Naive thymus-derived CD8-positive, alpha-beta T cell (primary cell): ENCODE results near the gene G3BP2. TPM values are rescaled to one million over a fixed set of nuclear protein-coding genes. Genes with fewer than 3 reads are reported as not detected.
"Not testable (repeated sequence)": the region's sequence is repeated elsewhere in the genome, so short reads cannot be mapped to it uniquely, and the experiment has no call there.

Source experiments
- ATAC-seq, 2 donors: fragments of 150-1000 bp; cut with Tn5 transposase in 1 of 2; sonication (Bioruptor Pico), chemical (Tn5 transposase) in 1 of 2; 1 replicate in 1 of 2; 2 replicates in 1 of 2; pipeline ENCODE4 v1.10.0; 2021; ENCODE audit warnings: mild to moderate bottlenecking in 2 of 2, moderate library complexity in 2 of 2
- POLR2A ChIA-PET: fragments of 350-600 bp; sonication (Branson Sonifier 250); formaldehyde crosslinking; loops from one replicate; lab custom pipeline; 2021; ENCODE audit warnings: antibody characterized with exemption; lab: Charles Lee
- DNase-seq, 10 donors: peaks; one replicate each; pipeline versions ENCODE4 v3.0.0 to v3.0.0-alpha.2; 2020 to 2022
- H3K27ac Mint-ChIP-seq, 10 donors: one replicate each; pipeline ENCODE4 v1.8.0; 2020 to 2022; ENCODE audit warnings: mild to moderate bottlenecking in 10 of 10, mixed read lengths in 10 of 10, moderate library complexity in 4 of 10, inconsistent platforms in 1 of 10
- H3K27me3 Mint-ChIP-seq, 5 donors: one replicate each; pipeline ENCODE4 v1.8.0; 2021 to 2022; ENCODE audit warnings: mixed read lengths in 5 of 5
- H3K36me3 Mint-ChIP-seq, 3 donors: one replicate each; pipeline ENCODE4 v1.8.0; 2020 to 2022; ENCODE audit warnings: mixed read lengths in 3 of 3, mild to moderate bottlenecking in 2 of 3, inconsistent platforms in 1 of 3
- H3K4me1 Mint-ChIP-seq, 4 donors: one replicate each; pipeline ENCODE4 v1.8.0; 2021 to 2022; ENCODE audit warnings: mixed read lengths in 4 of 4
- H3K4me3 Mint-ChIP-seq, 10 donors: one replicate each; pipeline ENCODE4 v1.8.0; 2020 to 2022; ENCODE audit warnings: mild to moderate bottlenecking in 10 of 10, mixed read lengths in 10 of 10, moderate library complexity in 6 of 10, inconsistent platforms in 1 of 10
- H3K9me3 Mint-ChIP-seq, 9 donors: one replicate each; pipeline ENCODE4 v1.8.0; 2020 to 2022; ENCODE audit warnings: mixed read lengths in 9 of 9, mild to moderate bottlenecking in 3 of 9, inconsistent platforms in 1 of 9, moderate library complexity in 1 of 9
- polyA plus RNA-seq, 3 donors: library from polyadenylated mRNA; unstranded; fragments of 300-500 nt; fragmentation: Illumina TruSeq; gene quantifications; one replicate each; pipeline ENCODE4 v1.2.3, GENCODE V29; 2021
- total RNA-seq, 8 experiments: library from RNA in 2 of 8; stranded (reverse) in 2 of 8; gene quantifications; one replicate each; pipeline ENCODE4 v1.2.3 and lab custom pipeline; 2021 to 2026

G3BP2 gene
- total RNA-seq, result 100 to 1,000 TPM; 172 to 190 TPM
- 100 to 1,000 TPM; 116 to 125 (median 121) TPM for polyA plus RNA-seq
- 247 to 593 (median 301) reads per million in 6 experiments for total RNA-seq (lab: John Stamatoyannopoulos, UW)

GRCh38 chr4:75673027-75673958 lies at the start of gene G3BP2:
G3BP2 (minus strand) TSS chr4:75673411; CDS start chr4:75662025, 11,386 bp downstream.
- Mint-ChIP-seq H3K4me3 (peak within 1 kb of the TSS; percentile 95 to 100 (median 99)), H3K27ac (peak within 1 kb of the TSS; percentile 97 to 100 (median 99)), H3K27me3 (no peaks in the 10 kb centered on the region), H3K4me1 (peaks cover 41 to 48% (median 46%) of the 10 kb centered on the region in 4 donors), H3K9me3 (no peaks in the 10 kb centered on the region), H3K36me3 (peaks cover 0 to 2% (median 0%) of the 10 kb centered on the region in 3 donors)
- POLR2A ChIA-PET, result interaction anchor here (0.6 to 6.5 kb wide), 9 partner anchors 12 to 159 kb away, joined by 3 to 77 read pairs (median 8); partner anchors contain the start of genes RCHY1, THAP6 and USO1
- DNase-seq (peak; percentile 89 to 99 (median 97)), ATAC-seq (peak; percentile 90 to 91)

- Mint-ChIP-seq H3K36me3 (peaks cover 0 to 8% (median 3%) of the 10 kb centered on the region in 3 donors), H3K9me3 (no peaks in the 10 kb centered on the region), H3K27me3 (no peaks in the 10 kb centered on the region), H3K27ac (peak overlapping the region in 7 of 10 donors; percentile 4 to 99 (median 17)), H3K4me1 (peaks cover 20 to 51% (median 36%) of the 10 kb centered on the region in 4 donors), H3K4me3 (peak overlapping the region in 1 of 10 donors; percentile 3)
- no peak for ATAC-seq
- POLR2A ChIA-PET, result interaction anchor here (0.6 to 3.5 kb wide), 5 partner anchors 24 to 224 kb away, joined by 3 to 77 read pairs (median 4); partner anchors contain the start of gene G3BP2
- DNase-seq, result no peak
Measured at GRCh38 chr4:75722417-75722816, 49.2 kb upstream of the G3BP2 start.

GRCh38 chr4:75718529-75718928 lies 45.3 kb upstream of the G3BP2 start:
- Mint-ChIP-seq H3K4me3 (no peak overlapping the region), H3K27ac (peak overlapping the region in 1 of 10 donors; percentile 71), H3K9me3 (no peaks in the 10 kb centered on the region), H3K4me1 (peaks cover 11 to 26% (median 21%) of the 10 kb centered on the region in 4 donors), H3K36me3 (peaks cover 0 to 11% (median 3%) of the 10 kb centered on the region in 3 donors), H3K27me3 (no peaks in the 10 kb centered on the region)
- POLR2A ChIA-PET, result interaction anchor here (0.6 kb wide), 1 partner anchor 13 kb away, joined by 5 read pairs; no protein-coding TSS in a partner anchor
- ATAC-seq (no peak), DNase-seq (no peak)

- ATAC-seq, result no peak
- Mint-ChIP-seq H3K4me3 (no peak overlapping the region), H3K27me3 (no peaks in the 10 kb centered on the region), H3K27ac (peak overlapping the region in 1 of 10 donors; percentile 17), H3K36me3 (peaks cover 0 to 11% (median 3%) of the 10 kb centered on the region in 3 donors), H3K9me3 (no peaks in the 10 kb centered on the region), H3K4me1 (peaks cover 6 to 17% (median 15%) of the 10 kb centered on the region in 4 donors)
- POLR2A ChIA-PET, result interaction anchor here (0.6 kb wide), 1 partner anchor 31 kb away, joined by 3 read pairs; no protein-coding TSS in a partner anchor
- DNase-seq, result no peak
Measured at GRCh38 chr4:75717408-75717807, 44.2 kb upstream of the G3BP2 start.

GRCh38 chr4:75716054-75716453 lies 42.8 kb upstream of the G3BP2 start:
- H3K9me3 Mint-ChIP-seq, H3K27ac Mint-ChIP-seq, ATAC-seq, H3K27me3 Mint-ChIP-seq, DNase-seq: not testable (repeated sequence)
- Mint-ChIP-seq H3K4me3 (peak overlapping the region in 1 of 10 donors; percentile 57), H3K36me3 (peaks cover 0 to 11% (median 3%) of the 10 kb centered on the region in 3 donors), H3K4me1 (peaks cover 4 to 11% (median 7%) of the 10 kb centered on the region in 4 donors)
- POLR2A ChIA-PET, result interaction anchor here (0.5 to 1.6 kb wide), 2 partner anchors 8 to 35 kb away, joined by 4 read pairs; partner anchors contain the start of gene USO1

GRCh38 chr4:75715105-75715799 lies 42.0 kb upstream of the G3BP2 start:
- Mint-ChIP-seq H3K27ac (peak overlapping the region in 2 of 10 donors; percentile 8 to 61), H3K4me3 (no peak overlapping the region)

GRCh38 chr4:75714704-75715103 lies 41.5 kb upstream of the G3BP2 start:
- Mint-ChIP-seq H3K27ac (no peak overlapping the region), H3K4me1 (peaks cover 4 to 11% (median 7%) of the 10 kb centered on the region in 4 donors), H3K27me3 (no peaks in the 10 kb centered on the region), H3K9me3 (no peaks in the 10 kb centered on the region), H3K4me3 (no peak overlapping the region), H3K36me3 (peaks cover 0 to 11% (median 3%) of the 10 kb centered on the region in 3 donors)
- ATAC-seq, result no peak
- POLR2A ChIA-PET, result interaction anchor here (1.6 kb wide), 1 partner anchor 10 kb away, joined by 4 read pairs; the partner anchor contains the start of gene USO1
- no peak for DNase-seq

More at GRCh38 chr4:75715105-75715799, 42.0 kb upstream of the G3BP2 start:
- no peak for ATAC-seq
- DNase-seq, result no peak
- POLR2A ChIA-PET, result interaction anchor here (0.5 to 1.6 kb wide), 2 partner anchors 9 to 35 kb away, joined by 4 read pairs; partner anchors contain the start of gene USO1
- peaks cover 4 to 11% (median 7%) of the 10 kb centered on the region in 4 donors for H3K4me1 Mint-ChIP-seq
- H3K9me3 Mint-ChIP-seq, result no peaks in the 10 kb centered on the region
- H3K27me3 Mint-ChIP-seq, result no peaks in the 10 kb centered on the region
- peaks cover 0 to 11% (median 3%) of the 10 kb centered on the region in 3 donors for H3K36me3 Mint-ChIP-seq

GRCh38 chr4:75714011-75714410 lies 40.8 kb upstream of the G3BP2 start:
- peaks cover 4 to 12% (median 8%) of the 10 kb centered on the region in 4 donors for H3K4me1 Mint-ChIP-seq

GRCh38 chr4:75710246-75710645 lies 37.0 kb upstream of the G3BP2 start:
- Mint-ChIP-seq H3K27ac (peak overlapping the region in 1 of 10 donors; percentile 75), H3K9me3 (no peaks in the 10 kb centered on the region), H3K27me3 (no peaks in the 10 kb centered on the region), H3K4me3 (no peak overlapping the region), H3K36me3 (no peaks in the 10 kb centered on the region), H3K4me1 (peaks cover 5 to 14% (median 10%) of the 10 kb centered on the region in 4 donors)
- DNase-seq, result no peak
- POLR2A ChIA-PET, result interaction anchor here (0.5 to 1.6 kb wide), 2 partner anchors 13 to 77 kb away, joined by 3 to 4 read pairs; no protein-coding TSS in a partner anchor
- no peak for ATAC-seq

More at GRCh38 chr4:75714011-75714410, 40.8 kb upstream of the G3BP2 start:
- ATAC-seq (no peak), DNase-seq (no peak)
- POLR2A ChIA-PET, result no interaction called here
- H3K4me3 Mint-ChIP-seq, result no peak overlapping the region
- H3K36me3 Mint-ChIP-seq, result peaks cover 0 to 11% (median 3%) of the 10 kb centered on the region in 3 donors
- H3K27ac Mint-ChIP-seq, result no peak overlapping the region
- no peaks in the 10 kb centered on the region for H3K27me3 Mint-ChIP-seq
- no peaks in the 10 kb centered on the region for H3K9me3 Mint-ChIP-seq

GRCh38 chr4:75708218-75708691 lies 35.0 kb upstream of the G3BP2 start:
- no peaks in the 10 kb centered on the region for H3K36me3 Mint-ChIP-seq
- peak; percentile 11 to 79 (median 66) for DNase-seq
- peaks cover 4 to 13% (median 7%) of the 10 kb centered on the region in 4 donors for H3K4me1 Mint-ChIP-seq
- POLR2A ChIA-PET, result interaction anchor here (0.6 kb wide), 1 partner anchor 52 kb away, joined by 3 read pairs; no protein-coding TSS in a partner anchor
- H3K27me3 Mint-ChIP-seq, result no peaks in the 10 kb centered on the region
- no peaks in the 10 kb centered on the region for H3K9me3 Mint-ChIP-seq
- H3K27ac Mint-ChIP-seq, result peak overlapping the region in 9 of 10 donors; percentile 49 to 95 (median 85)
- H3K4me3 Mint-ChIP-seq, result no peak overlapping the region
- ATAC-seq, result peak; percentile 95 to 97

GRCh38 chr4:75705198-75705977 lies 32.2 kb upstream of the G3BP2 start:
- ATAC-seq, result no peak
- POLR2A ChIA-PET, result interaction anchor here (1.4 kb wide), 1 partner anchor 18 kb away, joined by 5 read pairs; the partner anchor contains the start of gene USO1
- DNase-seq, result no peak
- Mint-ChIP-seq H3K27ac (peak overlapping the region in 5 of 10 donors; percentile 1 to 68 (median 43)), H3K9me3 (no peaks in the 10 kb centered on the region), H3K36me3 (no peaks in the 10 kb centered on the region), H3K27me3 (no peaks in the 10 kb centered on the region), H3K4me3 (no peak overlapping the region), H3K4me1 (peaks cover 4 to 9% (median 7%) of the 10 kb centered on the region in 4 donors)
